Stimulated activated naive CD8-positive, alpha-beta T cell treated with anti-CD3 and anti-CD28 coated beads, Interleukin-15, amount 100 ng/mL, for 72 hours (primary cell): ENCODE measurements around the gene NTM.
"Not testable (repeated sequence)": the region's sequence is repeated elsewhere in the genome, so short reads cannot be mapped to it uniquely, and the experiment has no call there.

Experiments
- ATAC-seq: fragments of 150-1000 bp; cut with Tn5 transposase; 2 replicates; pipeline ENCODE4 v1.10.0; 2021; ENCODE audit warnings: mild to moderate bottlenecking, moderate library complexity
- DNase-seq, 2 donors: peaks; one replicate each; pipeline ENCODE4 v3.0.0; 2021 to 2022
- H3K27ac Mint-ChIP-seq, 2 donors: one replicate each; pipeline ENCODE4 v1.8.0; 2022; ENCODE audit warnings: mild to moderate bottlenecking in 2 of 2, mixed read lengths in 2 of 2, moderate library complexity in 2 of 2
- H3K27me3 Mint-ChIP-seq: one replicate; pipeline ENCODE4 v1.8.0; 2022; ENCODE audit warnings: mixed read lengths
- H3K4me1 Mint-ChIP-seq: one replicate; pipeline ENCODE4 v1.8.0; 2022; ENCODE audit warnings: mild to moderate bottlenecking, mixed read lengths
- H3K4me3 Mint-ChIP-seq, 2 donors: one replicate each; pipeline ENCODE4 v1.8.0; 2022; ENCODE audit warnings: mild to moderate bottlenecking in 2 of 2, mixed read lengths in 2 of 2, moderate library complexity in 1 of 2
- H3K9me3 Mint-ChIP-seq, 2 donors: one replicate each; pipeline ENCODE4 v1.8.0; 2022; ENCODE audit warnings: mixed read lengths in 2 of 2

Gene NTM

GRCh38 chr11:132301465-132301864 is 931.0 kb downstream of the NTM start:
- no peak overlapping the region for H3K4me3 Mint-ChIP-seq
- H3K27ac Mint-ChIP-seq, result no peak overlapping the region
- no peaks in the 10 kb centered on the region for H3K4me1 Mint-ChIP-seq
- no peaks in the 10 kb centered on the region for H3K27me3 Mint-ChIP-seq
- ATAC-seq, result no peak
- DNase-seq, result no peak
- H3K9me3 Mint-ChIP-seq, result peaks cover 5 to 15% of the 10 kb centered on the region in 2 donors

GRCh38 chr11:132301900-132302299 is 931.5 kb downstream of the NTM start:
- Mint-ChIP-seq H3K27me3 (no peaks in the 10 kb centered on the region), H3K4me1 (no peaks in the 10 kb centered on the region), H3K4me3 (no peak overlapping the region), H3K27ac (no peak overlapping the region), H3K9me3 (peaks cover 5 to 15% of the 10 kb centered on the region in 2 donors)
- DNase-seq (no peak), ATAC-seq (no peak)

GRCh38 chr11:132307309-132308020 is 937.0 kb downstream of the NTM start:
- Mint-ChIP-seq H3K4me1 (no peaks in the 10 kb centered on the region), H3K27ac (no peak overlapping the region), H3K27me3 (no peaks in the 10 kb centered on the region), H3K9me3 (peaks cover 5 to 8% of the 10 kb centered on the region in 2 donors), H3K4me3 (no peak overlapping the region)
- DNase-seq (no peak), ATAC-seq (no peak)

GRCh38 chr11:132310390-132311375 is 940.3 kb downstream of the NTM start:
- Mint-ChIP-seq H3K27me3 (no peaks in the 10 kb centered on the region), H3K9me3 (no peaks in the 10 kb centered on the region), H3K4me3 (no peak overlapping the region), H3K4me1 (no peaks in the 10 kb centered on the region), H3K27ac (no peak overlapping the region)
- DNase-seq, result no peak
- no peak for ATAC-seq

GRCh38 chr11:132311703-132312102 is 941.3 kb downstream of the NTM start:
- Mint-ChIP-seq H3K27ac (no peak overlapping the region), H3K27me3 (no peaks in the 10 kb centered on the region), H3K9me3 (no peaks in the 10 kb centered on the region), H3K4me3 (no peak overlapping the region), H3K4me1 (no peaks in the 10 kb centered on the region)
- ATAC-seq (no peak), DNase-seq (no peak)

GRCh38 chr11:132312161-132312560 is 941.7 kb downstream of the NTM start:
- no peak overlapping the region for H3K27ac Mint-ChIP-seq
- no peak for DNase-seq
- no peaks in the 10 kb centered on the region for H3K9me3 Mint-ChIP-seq
- no peaks in the 10 kb centered on the region for H3K4me1 Mint-ChIP-seq
- H3K27me3 Mint-ChIP-seq, result no peaks in the 10 kb centered on the region
- ATAC-seq, result no peak
- H3K4me3 Mint-ChIP-seq, result no peak overlapping the region

GRCh38 chr11:132312701-132313111 is 942.3 kb downstream of the NTM start:
- no peaks in the 10 kb centered on the region for H3K9me3 Mint-ChIP-seq
- no peak overlapping the region for H3K27ac Mint-ChIP-seq
- ATAC-seq (no peak), DNase-seq (no peak)
- no peak overlapping the region for H3K4me3 Mint-ChIP-seq
- no peaks in the 10 kb centered on the region for H3K27me3 Mint-ChIP-seq
- H3K4me1 Mint-ChIP-seq, result no peaks in the 10 kb centered on the region

GRCh38 chr11:132314911-132315455 is 944.6 kb downstream of the NTM start:
- Mint-ChIP-seq H3K4me1 (no peaks in the 10 kb centered on the region), H3K27me3 (no peaks in the 10 kb centered on the region), H3K9me3 (peaks cover 0 to 6% of the 10 kb centered on the region in 2 donors), H3K27ac (no peak overlapping the region), H3K4me3 (no peak overlapping the region)
- ATAC-seq (no peak), DNase-seq (no peak)

GRCh38 chr11:132315696-132316095 is 945.3 kb downstream of the NTM start:
- Mint-ChIP-seq H3K4me1 (no peaks in the 10 kb centered on the region), H3K9me3 (peaks cover 0 to 6% of the 10 kb centered on the region in 2 donors), H3K4me3 (no peak overlapping the region), H3K27ac (no peak overlapping the region), H3K27me3 (no peaks in the 10 kb centered on the region)
- ATAC-seq (no peak), DNase-seq (no peak)

GRCh38 chr11:132318421-132319157 is 948.2 kb downstream of the NTM start:
- H3K4me3 Mint-ChIP-seq, result no peak overlapping the region
- no peak overlapping the region for H3K27ac Mint-ChIP-seq
- no peaks in the 10 kb centered on the region for H3K27me3 Mint-ChIP-seq
- DNase-seq (no peak), ATAC-seq (no peak)
- no peaks in the 10 kb centered on the region for H3K4me1 Mint-ChIP-seq
- peaks cover 0 to 6% of the 10 kb centered on the region in 2 donors for H3K9me3 Mint-ChIP-seq

GRCh38 chr11:132319419-132319818 is 949.0 kb downstream of the NTM start:
- H3K27ac Mint-ChIP-seq, H3K4me1 Mint-ChIP-seq, H3K9me3 Mint-ChIP-seq, DNase-seq, H3K4me3 Mint-ChIP-seq, ATAC-seq, H3K27me3 Mint-ChIP-seq: not testable (repeated sequence)

GRCh38 chr11:132330515-132330914 is 960.1 kb downstream of the NTM start:
- ATAC-seq (no peak), DNase-seq (no peak)
- Mint-ChIP-seq H3K27ac (no peak overlapping the region), H3K4me1 (no peaks in the 10 kb centered on the region), H3K4me3 (no peak overlapping the region), H3K9me3 (peaks cover 0 to 34% of the 10 kb centered on the region in 2 donors), H3K27me3 (peaks cover 16% of the 10 kb centered on the region)

GRCh38 chr11:132332521-132332920 is 962.1 kb downstream of the NTM start:
- DNase-seq, result no peak
- no peaks in the 10 kb centered on the region for H3K4me1 Mint-ChIP-seq
- peaks cover 16% of the 10 kb centered on the region for H3K27me3 Mint-ChIP-seq
- H3K4me3 Mint-ChIP-seq, result no peak overlapping the region
- peaks cover 0 to 34% of the 10 kb centered on the region in 2 donors for H3K9me3 Mint-ChIP-seq
- no peak overlapping the region for H3K27ac Mint-ChIP-seq
- no peak for ATAC-seq

- Mint-ChIP-seq H3K27ac (no peak overlapping the region), H3K9me3 (peaks cover 0 to 27% of the 10 kb centered on the region in 2 donors), H3K27me3 (peaks cover 16% of the 10 kb centered on the region), H3K4me1 (no peaks in the 10 kb centered on the region), H3K4me3 (no peak overlapping the region)
- ATAC-seq, result no peak
- no peak for DNase-seq
Measured at GRCh38 chr11:132334769-132335280, 964.4 kb downstream of the NTM start.

GRCh38 chr11:132335311-132335710 is 964.9 kb downstream of the NTM start:
- DNase-seq (no peak), ATAC-seq (no peak)
- Mint-ChIP-seq H3K9me3 (peaks cover 0 to 24% of the 10 kb centered on the region in 2 donors), H3K27ac (no peak overlapping the region), H3K27me3 (peaks cover 13% of the 10 kb centered on the region), H3K4me3 (no peak overlapping the region), H3K4me1 (no peaks in the 10 kb centered on the region)
